Fibroblast of lung (primary cell): ENCODE data around the gene TRAPPC5. TPM values are rescaled to one million over a fixed set of nuclear protein-coding genes. Genes with fewer than 3 reads are reported as not detected.

ENCODE experiments used
- DNase-seq, 2 donors: peaks; one replicate each; pipeline versions ENCODE4 v3.0.0 to v3.0.0-alpha.2; 2010; ENCODE audit warnings: low read depth in 2 of 2
- H2AFZ ChIP-seq: 2 replicates; pipeline ENCODE4 v1.5.1; 2012; ENCODE audit warnings: low read length, control low read depth, inconsistent platforms
- H3K27ac ChIP-seq: 2 replicates; pipeline ENCODE4 v1.5.1; 2011; ENCODE audit warnings: low read length, control low read depth; ENCODE audit not compliant: insufficient read depth
- H3K27me3 ChIP-seq: 2 replicates; pipeline ENCODE4 v1.5.1; 2011; ENCODE audit warnings: mild to moderate bottlenecking, low read length; ENCODE audit not compliant: control insufficient read depth, insufficient read depth
- H3K36me3 ChIP-seq: 2 replicates; pipeline ENCODE4 v1.5.1; 2011; ENCODE audit warnings: low read length; ENCODE audit not compliant: control insufficient read depth, insufficient read depth
- H3K4me1 ChIP-seq: 2 replicates; pipeline ENCODE4 v1.5.1; 2011; ENCODE audit warnings: low read length; ENCODE audit not compliant: control insufficient read depth, insufficient read depth; ENCODE audit errors: extremely low read depth
- H3K4me2 ChIP-seq: 2 replicates; pipeline ENCODE4 v1.5.1; 2011; ENCODE audit warnings: low read length, control low read depth; ENCODE audit not compliant: insufficient read depth; ENCODE audit errors: extremely low read depth
- H3K4me3 ChIP-seq, 4 experiments: fragments of 200-600 bp in 1 of 4; sonication (generic) in 1 of 4; replicated peaks in 1 of 4; 2 replicates each; pipeline ENCODE4 v1.5.1; 2011 to 2016; ENCODE audit warnings: low read length in 4 of 4, low read depth in 3 of 4, mild to moderate bottlenecking in 3 of 4, control low read depth in 2 of 4, inconsistent platforms in 1 of 4, mixed read lengths in 1 of 4; ENCODE audit not compliant: insufficient read depth in 1 of 4; ENCODE audit errors: control extremely low read depth in 1 of 4
- H3K79me2 ChIP-seq: 2 replicates; pipeline ENCODE4 v1.5.1; 2012; ENCODE audit warnings: mild to moderate bottlenecking, low read length, inconsistent platforms; ENCODE audit not compliant: control insufficient read depth, insufficient read depth
- H3K9ac ChIP-seq: 2 replicates; pipeline ENCODE4 v1.5.1; 2011; ENCODE audit warnings: mild to moderate bottlenecking, low read length, control low read depth; ENCODE audit not compliant: insufficient read depth
- H3K9me3 ChIP-seq: 2 replicates; pipeline ENCODE4 v1.5.1; 2012; ENCODE audit warnings: low read depth, low read length; ENCODE audit not compliant: control insufficient read depth, insufficient read depth
- H4K20me1 ChIP-seq: 2 replicates; pipeline ENCODE4 v1.5.1; 2011; ENCODE audit warnings: low read length; ENCODE audit not compliant: control insufficient read depth, insufficient read depth; ENCODE audit errors: extremely low read depth
- EZH2 ChIP-seq: IDR thresholded peaks from 2 replicates; pipeline ENCODE4 v1.5.1; 2012; ENCODE audit warnings: low read length, control low read depth, mild to moderate bottlenecking; ENCODE audit errors: missing control alignments
- polyA minus RNA-seq: library from RNA; depleted of rRNA, polyadenylated mRNA; stranded (reverse); fragments of >200 nt; gene quantifications from 2 replicates; pipeline ENCODE4 v1.2.3, GENCODE V29; 2011; ENCODE audit warnings: low replicate concordance
- polyA plus RNA-seq, 2 donors: library from polyadenylated mRNA; depleted of rRNA in 1 of 2; stranded (reverse) in 1 of 2; unstranded in 1 of 2; fragments of >200 nt; gene quantifications; 2 replicates each; pipeline ENCODE4 v1.2.1, GENCODE V29; 2011 to 2012; ENCODE audit warnings: missing spikeins in 1 of 2
- total RNA-seq: library from RNA; depleted of rRNA; stranded (reverse); fragments of >200 nt; gene quantifications from 2 replicates; pipeline ENCODE4 v1.2.1, GENCODE V29; 2014
- TF ChIP-seq, protein P1 (sequence below), 2 donors: IDR thresholded peaks in 1 of 2; conservative IDR thresholded peaks in 1 of 2; 1 replicate in 1 of 2; 2 replicates in 1 of 2; pipeline ENCODE4 v1.5.1; 2011 to 2012; ENCODE audit warnings: low read length in 2 of 2, control low read depth in 1 of 2, inconsistent platforms in 1 of 2, low read depth in 1 of 2, mild to moderate bottlenecking in 1 of 2

TRAPPC5 gene
- total RNA-seq = 49.6 and 103 TPM in 2 replicates
- 19.4 and 22.2 TPM in 2 replicates for polyA plus RNA-seq
- polyA plus RNA-seq (2012) = 120 and 179 TPM in 2 replicates
- polyA minus RNA-seq = 11.4 and 11.7 TPM in 2 replicates

DNA sequence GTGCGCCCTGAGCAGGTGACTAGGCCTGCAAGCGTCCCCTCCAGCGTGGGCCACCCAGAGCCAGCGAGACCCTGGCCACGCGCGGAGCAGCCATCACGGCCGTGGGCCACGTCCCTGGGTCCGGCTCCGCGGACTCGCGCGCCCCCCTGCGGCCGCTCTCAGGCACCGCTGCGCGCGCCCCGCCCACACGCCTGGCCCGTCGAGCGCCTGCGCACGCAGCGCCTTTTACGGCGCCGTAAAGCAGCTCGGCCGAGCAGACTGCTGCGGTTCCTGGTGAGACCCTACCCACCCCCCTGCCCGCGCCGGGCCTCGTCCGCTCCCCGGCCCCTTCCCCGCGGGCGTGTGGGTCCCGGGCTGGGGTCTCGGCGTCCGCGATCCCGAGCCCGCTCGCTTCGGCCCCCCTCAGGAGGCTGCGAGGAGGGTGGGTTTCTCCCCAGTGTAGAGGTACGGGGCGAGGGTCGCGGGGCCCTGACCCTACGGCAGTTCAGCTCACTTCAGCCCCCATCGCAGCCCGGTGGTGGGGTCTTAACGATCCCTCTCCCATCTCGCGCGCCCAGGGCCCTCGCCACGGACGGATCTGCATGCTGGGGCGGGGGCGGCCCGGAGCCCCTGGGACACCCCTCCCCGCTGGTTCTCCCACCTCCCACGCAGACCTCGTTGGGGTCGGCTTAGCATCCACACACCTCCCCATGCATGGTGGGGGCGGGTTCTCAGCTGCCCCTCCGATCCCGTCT, at the start of gene TRAPPC5:
Gene TRAPPC5 (plus strand): TSS at position 228 of the 734 bp plus-strand sequence. CDS start 1,421 bp downstream, outside the sequence.
- Histone ChIP-seq H3K4me3 (peak within 1 kb of the TSS; percentile 76 to 98 (median 90)), H3K4me1 (no peaks in the 10 kb centered on the region), H3K9ac (peak within 1 kb of the TSS; percentile 84), H3K27ac (peak within 1 kb of the TSS; percentile 71), H3K79me2 (peaks cover 7% of the 10 kb centered on the region), H4K20me1 (no peaks in the 10 kb centered on the region), H3K4me2 (peak within 1 kb of the TSS; percentile 100), H3K36me3 (peaks cover 4% of the 10 kb centered on the region), H3K27me3 (peaks cover 2% of the 10 kb centered on the region), H2AFZ (peak within 1 kb of the TSS; percentile 62), H3K9me3 (no peaks in the 10 kb centered on the region)
- TF ChIP-seq, protein P1, sequence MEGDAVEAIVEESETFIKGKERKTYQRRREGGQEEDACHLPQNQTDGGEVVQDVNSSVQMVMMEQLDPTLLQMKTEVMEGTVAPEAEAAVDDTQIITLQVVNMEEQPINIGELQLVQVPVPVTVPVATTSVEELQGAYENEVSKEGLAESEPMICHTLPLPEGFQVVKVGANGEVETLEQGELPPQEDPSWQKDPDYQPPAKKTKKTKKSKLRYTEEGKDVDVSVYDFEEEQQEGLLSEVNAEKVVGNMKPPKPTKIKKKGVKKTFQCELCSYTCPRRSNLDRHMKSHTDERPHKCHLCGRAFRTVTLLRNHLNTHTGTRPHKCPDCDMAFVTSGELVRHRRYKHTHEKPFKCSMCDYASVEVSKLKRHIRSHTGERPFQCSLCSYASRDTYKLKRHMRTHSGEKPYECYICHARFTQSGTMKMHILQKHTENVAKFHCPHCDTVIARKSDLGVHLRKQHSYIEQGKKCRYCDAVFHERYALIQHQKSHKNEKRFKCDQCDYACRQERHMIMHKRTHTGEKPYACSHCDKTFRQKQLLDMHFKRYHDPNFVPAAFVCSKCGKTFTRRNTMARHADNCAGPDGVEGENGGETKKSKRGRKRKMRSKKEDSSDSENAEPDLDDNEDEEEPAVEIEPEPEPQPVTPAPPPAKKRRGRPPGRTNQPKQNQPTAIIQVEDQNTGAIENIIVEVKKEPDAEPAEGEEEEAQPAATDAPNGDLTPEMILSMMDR (conservative IDR thresholded peaks at IDR 0.05 in 1 of 2, IDR thresholded peaks at IDR 0.05 in 1 of 2; ENCODE audit: low read depth in 1 of 2, low read length in 2 of 2) = peak; percentile 40 to 76
- TF ChIP-seq EZH2 = no peak
- DNase-seq = peak; percentile 71 to 78

- no peak for TF ChIP-seq EZH2
- TF ChIP-seq, protein P1 (conservative IDR thresholded peaks at IDR 0.05 in 1 of 2, IDR thresholded peaks at IDR 0.05 in 1 of 2; ENCODE audit: low read depth in 1 of 2, low read length in 2 of 2) = no peak
- Histone ChIP-seq H2AFZ (no peak overlapping the region), H3K4me2 (no peak overlapping the region), H4K20me1 (no peaks in the 10 kb centered on the region), H3K79me2 (peaks cover 40% of the 10 kb centered on the region), H3K9me3 (no peaks in the 10 kb centered on the region), H3K27me3 (peaks cover 6% of the 10 kb centered on the region), H3K36me3 (no peaks in the 10 kb centered on the region), H3K9ac (no peak overlapping the region), H3K4me1 (peaks cover 9% of the 10 kb centered on the region), H3K4me3 (no peak overlapping the region), H3K27ac (no peak overlapping the region)
- DNase-seq = no peak
Observed at GRCh38 chr19:7631577-7631976, 49.1 kb upstream of the TRAPPC5 start.

DNA sequence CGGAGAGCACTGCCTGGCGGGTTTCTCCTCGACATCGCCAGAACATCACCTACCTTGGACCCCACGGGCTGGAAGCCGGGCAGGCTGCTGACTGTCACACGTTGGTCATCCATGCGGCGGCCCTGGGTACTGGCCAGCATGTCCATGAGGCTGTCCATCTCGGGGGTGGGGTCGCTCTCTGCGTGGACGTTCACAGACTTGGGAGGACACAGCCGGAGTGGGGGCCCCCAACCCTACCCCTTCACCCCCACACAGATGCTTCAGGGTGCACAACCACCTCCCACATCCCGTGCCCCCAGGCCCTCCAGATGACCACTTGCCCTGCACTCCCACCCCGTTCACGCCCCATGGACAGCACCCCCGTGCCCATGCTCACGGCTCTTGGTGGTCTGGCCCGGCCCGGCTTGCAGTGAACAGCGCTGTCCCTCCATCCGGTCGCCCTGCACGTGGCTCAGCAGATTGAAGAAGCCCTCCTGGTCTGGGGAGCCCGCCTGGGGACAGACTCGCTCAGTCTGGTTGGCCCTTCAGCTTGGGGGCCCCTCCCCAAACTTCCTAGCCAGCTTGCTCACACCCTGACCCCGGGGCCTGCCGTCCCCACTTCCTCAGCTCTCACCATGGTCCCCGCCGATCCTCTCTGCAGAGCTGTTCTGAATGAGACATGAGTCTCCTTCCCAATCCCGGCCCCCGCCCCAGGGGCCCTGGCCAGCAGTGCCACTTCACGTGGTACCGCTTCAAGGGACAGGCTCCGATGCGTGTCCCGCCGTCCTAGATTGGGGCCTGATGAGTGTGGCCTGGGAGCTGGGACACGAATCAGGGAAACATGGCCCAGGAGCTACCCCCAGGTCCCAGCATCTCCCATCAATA, 48.1 kb upstream of the TRAPPC5 start:
- H3K4me2 ChIP-seq = no peak overlapping the region
- H3K79me2 ChIP-seq = peaks cover 30% of the 10 kb centered on the region
- no peak for TF ChIP-seq EZH2
- TF ChIP-seq, protein P1 (conservative IDR thresholded peaks at IDR 0.05 in 1 of 2, IDR thresholded peaks at IDR 0.05 in 1 of 2; ENCODE audit: low read depth in 1 of 2, low read length in 2 of 2) = no peak
- H3K27ac ChIP-seq = no peak overlapping the region
- H3K4me3 ChIP-seq = no peak overlapping the region
- H4K20me1 ChIP-seq = no peaks in the 10 kb centered on the region
- DNase-seq = no peak
- H3K9ac ChIP-seq = no peak overlapping the region
- peaks cover 9% of the 10 kb centered on the region for H3K4me1 ChIP-seq
- H3K9me3 ChIP-seq = no peaks in the 10 kb centered on the region
- no peaks in the 10 kb centered on the region for H3K36me3 ChIP-seq
- H2AFZ ChIP-seq = no peak overlapping the region
- H3K27me3 ChIP-seq = peaks cover 8% of the 10 kb centered on the region
